ENCODE measurements around the gene GPR3. TPM values are rescaled to one million over a fixed set of nuclear protein-coding genes. Genes with fewer than 3 reads are reported as not detected.

The GPR3 gene
- total RNA-seq, 1 experiment from 2014 or later, result 4.4 TPM

DNA sequence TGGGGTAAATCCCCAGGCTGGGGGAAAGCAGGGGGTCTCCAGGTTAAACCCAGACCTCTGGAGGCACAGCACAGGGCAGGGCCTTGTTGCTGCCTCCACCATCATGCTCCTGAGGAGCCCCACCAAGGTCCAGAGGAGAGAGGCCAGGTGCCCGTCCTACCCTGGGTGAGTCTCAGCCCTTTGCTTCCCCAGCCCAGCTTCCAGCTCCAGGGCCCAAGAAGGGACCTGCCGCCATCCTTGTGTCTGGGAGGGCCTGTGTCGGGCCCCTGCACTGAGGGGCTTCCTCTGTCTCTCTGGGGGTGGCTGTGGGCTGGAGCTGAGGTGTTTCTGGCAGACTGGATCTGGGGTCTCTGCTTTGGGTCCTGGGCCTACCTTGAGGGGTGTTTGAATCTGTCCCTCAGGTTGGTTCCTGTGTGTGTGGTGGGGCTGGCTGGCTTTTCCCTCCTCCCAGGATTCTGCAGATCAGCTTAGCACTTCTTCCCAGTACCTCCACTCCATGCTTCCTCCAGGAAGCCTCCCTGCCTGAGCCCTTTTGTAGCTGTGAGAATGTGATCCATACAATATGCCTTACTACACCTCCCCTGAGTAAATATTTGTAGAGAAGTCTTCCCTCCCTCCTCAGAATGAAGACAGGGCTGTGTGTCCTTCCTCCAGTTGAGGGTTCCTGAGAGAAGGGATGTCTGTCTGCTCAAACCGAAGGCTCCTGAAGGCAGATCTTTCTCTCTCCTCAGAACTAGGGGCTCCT, 6.2 kb downstream of the GPR3 start:
- TF ChIP-seq, protein P1, sequence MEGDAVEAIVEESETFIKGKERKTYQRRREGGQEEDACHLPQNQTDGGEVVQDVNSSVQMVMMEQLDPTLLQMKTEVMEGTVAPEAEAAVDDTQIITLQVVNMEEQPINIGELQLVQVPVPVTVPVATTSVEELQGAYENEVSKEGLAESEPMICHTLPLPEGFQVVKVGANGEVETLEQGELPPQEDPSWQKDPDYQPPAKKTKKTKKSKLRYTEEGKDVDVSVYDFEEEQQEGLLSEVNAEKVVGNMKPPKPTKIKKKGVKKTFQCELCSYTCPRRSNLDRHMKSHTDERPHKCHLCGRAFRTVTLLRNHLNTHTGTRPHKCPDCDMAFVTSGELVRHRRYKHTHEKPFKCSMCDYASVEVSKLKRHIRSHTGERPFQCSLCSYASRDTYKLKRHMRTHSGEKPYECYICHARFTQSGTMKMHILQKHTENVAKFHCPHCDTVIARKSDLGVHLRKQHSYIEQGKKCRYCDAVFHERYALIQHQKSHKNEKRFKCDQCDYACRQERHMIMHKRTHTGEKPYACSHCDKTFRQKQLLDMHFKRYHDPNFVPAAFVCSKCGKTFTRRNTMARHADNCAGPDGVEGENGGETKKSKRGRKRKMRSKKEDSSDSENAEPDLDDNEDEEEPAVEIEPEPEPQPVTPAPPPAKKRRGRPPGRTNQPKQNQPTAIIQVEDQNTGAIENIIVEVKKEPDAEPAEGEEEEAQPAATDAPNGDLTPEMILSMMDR (conservative IDR thresholded peaks at IDR 0.05), result no peak

More for the DNA sequence above, 6.2 kb downstream of the GPR3 start:
- H4K91ac ChIP-seq (ENCODE audit: insufficient read length, low read depth, low read length), result no peak overlapping the region
- no peaks in the 10 kb centered on the region for H3K23me2 ChIP-seq (ENCODE audit: insufficient read length, low read depth, low read length, poor library complexity, severe bottlenecking)
- Mint-ChIP-seq H3K9me3 (no peaks in the 10 kb centered on the region), H3K27me3 (ENCODE audit: low read depth) (no peaks in the 10 kb centered on the region; the same call in 1 of the 2 replicates), H3K36me3 (ENCODE audit: insufficient read depth in 1 of 3, low read depth in 3 of 3) (peaks cover 0 to 4% (median 3%) of the 10 kb centered on the region in 3 experiments; a peak in 2 of 7 replicates), H3K4me1 (peaks cover 36 to 53% of the 10 kb centered on the region in 2 experiments), H3K27ac (peak overlapping the region in 2 of 3 experiments; percentile 1 to 20; a peak in 2 of 7 replicates), H3K4me3 (no peak overlapping the region; a peak in 1 of 5 replicates)
- no peaks in the 10 kb centered on the region for H3K79me2 ChIP-seq (ENCODE audit: insufficient read depth, low read length)
- no CpG with 5 or more reads among the region's 4 CpGs for WGBS (ENCODE audit: extremely low coverage, insufficient read length, low lambda C conversion rate)
- no peaks in the 10 kb centered on the region for H3K9me3 ChIP-seq (ENCODE audit: control insufficient read depth, low read depth, low read length)
- no peak overlapping the region for H3K56ac ChIP-seq (ENCODE audit: insufficient read length, low read depth, low read length)
- H2BK15ac ChIP-seq (ENCODE audit: low read depth, low read length), result no peak overlapping the region
- H2BK12ac ChIP-seq (ENCODE audit: insufficient read length, low read depth, low read length), result no peak overlapping the region
- H3K14ac ChIP-seq (ENCODE audit: insufficient read depth, low read length), result no peak overlapping the region
- no peak overlapping the region for H3K23ac ChIP-seq (ENCODE audit: insufficient read length, low read depth, low read length)
- H3K27ac ChIP-seq (ENCODE audit: insufficient read length, low read depth, low read length), result no peak overlapping the region
- H4K5ac ChIP-seq (ENCODE audit: insufficient read length, low read depth, low read length), result no peak overlapping the region
- H3K4me2 ChIP-seq (ENCODE audit: insufficient read depth, insufficient read length, low read length), result no peak overlapping the region
- H2BK20ac ChIP-seq (ENCODE audit: low read depth, low read length, poor library complexity, severe bottlenecking), result no peak overlapping the region
- no peaks in the 10 kb centered on the region for H3K79me1 ChIP-seq (ENCODE audit: insufficient read depth, low read depth, low read length, poor library complexity, severe bottlenecking)
- H3K18ac ChIP-seq (ENCODE audit: insufficient read length, low read depth, low read length), result no peak overlapping the region
- no peaks in the 10 kb centered on the region for H3K27me3 ChIP-seq (ENCODE audit: insufficient read depth, low read length)
- H3K9ac ChIP-seq (ENCODE audit: extremely low read depth, insufficient read length, low read length), result no peak overlapping the region
- H2BK120ac ChIP-seq (ENCODE audit: low read depth, low read length, poor library complexity, severe bottlenecking), result no peak overlapping the region
- no peak overlapping the region for H2AK5ac ChIP-seq (ENCODE audit: insufficient read length, low read length)
- no peaks in the 10 kb centered on the region for H4K20me1 ChIP-seq (ENCODE audit: control insufficient read depth, insufficient read depth, insufficient read length)
- no peak overlapping the region for H3K4ac ChIP-seq (ENCODE audit: low read depth, low read length)
- no peak overlapping the region for H4K8ac ChIP-seq (replicated peaks; ENCODE audit: insufficient read length, low read depth, low read length)
- H3T11ph ChIP-seq (ENCODE audit: low read length), result no peak overlapping the region
- H3K4me1 ChIP-seq (ENCODE audit: insufficient read depth, low read length), result no peaks in the 10 kb centered on the region; the same call in 1 of the 2 replicates
- no peak for DNase-seq
- no peak overlapping the region for H2BK5ac ChIP-seq (ENCODE audit: insufficient read length, low read length)
- no peak overlapping the region for H2AFZ ChIP-seq (ENCODE audit: low read length)

Measured in H9 (cell line).